ENCODE results near the gene CNNM3.

DNA sequence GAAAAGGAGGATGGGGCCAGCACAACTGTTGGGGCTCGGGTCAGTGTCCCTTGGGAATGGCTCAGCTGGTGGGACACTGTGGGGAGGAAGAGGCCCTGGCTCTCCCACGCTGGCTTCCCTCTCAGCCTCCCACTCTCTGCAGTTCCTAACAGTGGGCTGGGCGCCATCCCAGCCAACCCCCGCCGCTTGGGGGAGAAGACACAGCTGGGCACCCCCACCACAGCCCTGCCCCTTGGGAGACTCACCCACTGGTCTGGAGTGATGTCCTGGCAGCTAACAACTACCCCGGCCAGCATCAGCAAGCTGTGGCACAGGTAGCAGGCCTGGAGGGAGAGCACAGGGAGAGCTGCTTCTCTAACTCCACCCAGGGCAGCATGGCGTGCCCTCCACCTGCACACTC, 62.1 kb downstream of the CNNM3 start:
- TF ChIP-seq, protein P1, sequence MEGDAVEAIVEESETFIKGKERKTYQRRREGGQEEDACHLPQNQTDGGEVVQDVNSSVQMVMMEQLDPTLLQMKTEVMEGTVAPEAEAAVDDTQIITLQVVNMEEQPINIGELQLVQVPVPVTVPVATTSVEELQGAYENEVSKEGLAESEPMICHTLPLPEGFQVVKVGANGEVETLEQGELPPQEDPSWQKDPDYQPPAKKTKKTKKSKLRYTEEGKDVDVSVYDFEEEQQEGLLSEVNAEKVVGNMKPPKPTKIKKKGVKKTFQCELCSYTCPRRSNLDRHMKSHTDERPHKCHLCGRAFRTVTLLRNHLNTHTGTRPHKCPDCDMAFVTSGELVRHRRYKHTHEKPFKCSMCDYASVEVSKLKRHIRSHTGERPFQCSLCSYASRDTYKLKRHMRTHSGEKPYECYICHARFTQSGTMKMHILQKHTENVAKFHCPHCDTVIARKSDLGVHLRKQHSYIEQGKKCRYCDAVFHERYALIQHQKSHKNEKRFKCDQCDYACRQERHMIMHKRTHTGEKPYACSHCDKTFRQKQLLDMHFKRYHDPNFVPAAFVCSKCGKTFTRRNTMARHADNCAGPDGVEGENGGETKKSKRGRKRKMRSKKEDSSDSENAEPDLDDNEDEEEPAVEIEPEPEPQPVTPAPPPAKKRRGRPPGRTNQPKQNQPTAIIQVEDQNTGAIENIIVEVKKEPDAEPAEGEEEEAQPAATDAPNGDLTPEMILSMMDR (IDR thresholded peaks at IDR 0.05) = no peak
- TF ChIP-seq POLR2AphosphoS5 (IDR thresholded peaks at IDR 0.05; ENCODE audit: insufficient read depth in 1 of 2, low read depth in 1 of 2) = no peak
